Trophoblast cell (in vitro differentiated cells and primary cell): ENCODE measurements around the gene EIF2A.
"Not testable (repeated sequence)": the region's sequence is repeated elsewhere in the genome, so short reads cannot be mapped to it uniquely, and the experiment has no call there.

Experiments used
- DNase-seq, 2 donors: peaks; one replicate each; pipeline ENCODE4 v3.0.0-alpha.2; 2016
- H2AFZ ChIP-seq: 2 replicates; pipeline ENCODE4 v1.6.1; 2013; ENCODE audit warnings: low read length, moderate library complexity, mild to moderate bottlenecking; ENCODE audit not compliant: insufficient read depth, poor library complexity
- H2AK5ac ChIP-seq: 2 replicates; pipeline ENCODE4 v1.6.1; 2013; ENCODE audit warnings: mild to moderate bottlenecking, low read length
- H2BK120ac ChIP-seq: 2 replicates; pipeline ENCODE4 v1.6.1; 2013; ENCODE audit warnings: low read length, mild to moderate bottlenecking, moderate library complexity; ENCODE audit not compliant: insufficient read depth, poor library complexity
- H2BK12ac ChIP-seq: 2 replicates; pipeline ENCODE4 v1.6.1; 2013; ENCODE audit warnings: mild to moderate bottlenecking, low read length, moderate library complexity
- H2BK5ac ChIP-seq: 2 replicates; pipeline ENCODE4 v1.6.1; 2013; ENCODE audit warnings: low read length, low read depth, moderate library complexity, mild to moderate bottlenecking; ENCODE audit not compliant: poor library complexity
- H3K14ac ChIP-seq: 2 replicates; pipeline ENCODE4 v1.6.1; 2013; ENCODE audit warnings: mild to moderate bottlenecking, low read length
- H3K18ac ChIP-seq: 2 replicates; pipeline ENCODE4 v1.6.1; 2013; ENCODE audit warnings: mild to moderate bottlenecking, low read length
- H3K23ac ChIP-seq: 2 replicates; pipeline ENCODE4 v1.6.1; 2013; ENCODE audit warnings: low read length
- H3K27ac ChIP-seq: 2 replicates; pipeline ENCODE4 v1.5.1; 2013; ENCODE audit warnings: low read depth, mild to moderate bottlenecking, inconsistent platforms, low read length, moderate library complexity
- H3K27me3 ChIP-seq: 2 replicates; pipeline ENCODE4 v1.6.1; 2013; ENCODE audit warnings: inconsistent platforms, mild to moderate bottlenecking, low read length, moderate library complexity; ENCODE audit not compliant: insufficient read depth
- H3K36me3 ChIP-seq, 2 experiments: 1 replicate in 1 of 2; 2 replicates in 1 of 2; pipeline ENCODE4 v1.6.1; 2013; ENCODE audit warnings: low read length in 2 of 2, mild to moderate bottlenecking in 2 of 2, moderate library complexity in 1 of 2; ENCODE audit not compliant: insufficient read depth in 2 of 2, control insufficient read depth in 1 of 2
- H3K4ac ChIP-seq: 2 replicates; pipeline ENCODE4 v1.6.1; 2013; ENCODE audit warnings: low read depth, mild to moderate bottlenecking, low read length, moderate library complexity
- H3K4me1 ChIP-seq, 2 experiments: 1 replicate in 1 of 2; 2 replicates in 1 of 2; pipeline ENCODE4 v1.6.1; 2013; ENCODE audit warnings: low read length in 2 of 2, mild to moderate bottlenecking in 2 of 2, moderate library complexity in 1 of 2; ENCODE audit not compliant: insufficient read depth in 2 of 2, control insufficient read depth in 1 of 2
- H3K4me2 ChIP-seq: 2 replicates; pipeline ENCODE4 v1.6.1; 2013; ENCODE audit warnings: inconsistent platforms, mild to moderate bottlenecking, low read length, moderate library complexity
- H3K4me3 ChIP-seq: 2 replicates; pipeline ENCODE4 v1.5.1; 2013; ENCODE audit warnings: mild to moderate bottlenecking, low read depth, low read length, inconsistent platforms
- H3K79me1 ChIP-seq: one replicate; pipeline ENCODE4 v1.6.1; 2013; ENCODE audit warnings: low read length
- H3K79me2 ChIP-seq: 2 replicates; pipeline ENCODE4 v1.6.1; 2013; ENCODE audit warnings: low read length, mild to moderate bottlenecking; ENCODE audit not compliant: control insufficient read depth, insufficient read depth, poor library complexity
- H3K9ac ChIP-seq: 2 replicates; pipeline ENCODE4 v1.6.1; 2013; ENCODE audit warnings: mild to moderate bottlenecking, low read length
- H3K9me3 ChIP-seq: 2 replicates; pipeline ENCODE4 v1.6.1; 2013; ENCODE audit warnings: low read depth, mild to moderate bottlenecking, control low read depth, inconsistent platforms, low read length; ENCODE audit not compliant: insufficient read depth
- H4K12ac ChIP-seq: 2 replicates; pipeline ENCODE4 v1.6.1; 2013; ENCODE audit warnings: low read depth, mild to moderate bottlenecking, low read length, moderate library complexity
- H4K8ac ChIP-seq: 2 replicates; pipeline ENCODE4 v1.6.1; 2013; ENCODE audit warnings: low read depth, mild to moderate bottlenecking, low read length, moderate library complexity
- H4K91ac ChIP-seq: one replicate; pipeline ENCODE4 v1.6.1; 2013; ENCODE audit warnings: low read depth, mild to moderate bottlenecking, low read length, moderate library complexity
- WGBS: extraction: QIAGEN DNeasy Blood & Tissue Kit; methylation state at CpG from one replicate; pipeline ENCODE4 v1.1.7; 2013; ENCODE audit warnings: missing lambda C conversion rate; ENCODE audit not compliant: insufficient read length, insufficient coverage; ENCODE audit errors: extremely low coverage; 5-methylcytosine and 5-hydroxymethylcytosine counted together

EIF2A gene

DNA sequence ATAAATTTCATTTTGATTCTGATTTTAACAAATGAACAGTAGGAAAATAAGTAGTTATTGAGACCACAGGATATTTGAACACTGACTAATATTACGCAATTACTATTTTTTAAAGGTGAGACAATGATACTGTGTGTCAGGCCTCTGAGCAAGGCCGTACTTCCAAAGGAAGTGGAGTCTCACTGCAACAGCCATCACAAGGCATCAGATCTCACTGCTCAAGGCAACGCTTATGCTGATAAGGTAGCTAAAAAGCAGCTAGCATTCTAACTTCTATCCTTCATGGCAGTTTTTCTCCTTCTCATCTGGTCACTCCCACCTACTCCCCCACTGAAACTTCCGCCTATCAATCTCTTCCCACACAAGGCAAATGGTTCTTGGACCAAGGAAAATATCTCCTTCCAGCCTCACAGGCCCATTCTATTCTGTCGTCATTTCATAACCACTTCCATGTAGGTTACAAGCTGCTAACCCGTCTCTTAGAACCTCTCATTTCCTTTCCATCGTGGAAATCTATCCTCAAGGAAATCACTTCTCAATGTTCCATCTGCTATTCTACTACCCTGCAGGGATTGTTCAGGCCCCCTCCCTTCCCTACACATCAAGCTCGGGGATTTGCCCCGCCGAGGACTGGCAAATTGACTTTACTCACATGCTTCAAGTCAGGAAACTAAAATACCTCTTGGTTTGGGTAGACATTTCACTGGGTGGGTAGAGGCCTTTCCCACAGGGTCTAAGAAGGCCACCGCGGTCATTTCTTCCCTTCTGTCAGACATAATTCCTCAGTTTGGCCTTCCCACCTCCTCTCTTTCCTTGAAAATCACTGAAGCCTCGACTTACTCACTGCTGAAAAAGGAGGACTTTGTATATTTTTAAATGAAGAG is 54.3 kb downstream of the EIF2A start:
- peak overlapping the region; percentile 83 for H2BK120ac ChIP-seq
- not testable (repeated sequence) for H3K9ac ChIP-seq, H3K36me3 ChIP-seq, H3K4me2 ChIP-seq, H3K23ac ChIP-seq, H2AK5ac ChIP-seq, H3K27me3 ChIP-seq, H3K9me3 ChIP-seq, H4K12ac ChIP-seq, H3K4me3 ChIP-seq
- peak overlapping the region; percentile 68 for H2BK12ac ChIP-seq
- peak overlapping the region; percentile 47 for H4K8ac ChIP-seq
- H3K4ac ChIP-seq, result peak overlapping the region; percentile 44
- DNase-seq, result peak; percentile 3 to 25
- H3K27ac ChIP-seq, result peak overlapping the region; percentile 66
- peak overlapping the region; percentile 79 for H2BK5ac ChIP-seq
- peak overlapping the region; percentile 52 for H3K18ac ChIP-seq
- peaks cover 14 to 16% of the 10 kb centered on the region in 2 experiments for H3K4me1 ChIP-seq
- H3K79me1 ChIP-seq, result peaks cover 23% of the 10 kb centered on the region
- peak overlapping the region; percentile 63 for H4K91ac ChIP-seq
- peaks cover 14% of the 10 kb centered on the region for H3K79me2 ChIP-seq
- H3K14ac ChIP-seq, result peak overlapping the region; percentile 60
- no CpG with 5 or more reads among the region's 13 CpGs for WGBS
- H2AFZ ChIP-seq, result peak overlapping the region; percentile 28

DNA sequence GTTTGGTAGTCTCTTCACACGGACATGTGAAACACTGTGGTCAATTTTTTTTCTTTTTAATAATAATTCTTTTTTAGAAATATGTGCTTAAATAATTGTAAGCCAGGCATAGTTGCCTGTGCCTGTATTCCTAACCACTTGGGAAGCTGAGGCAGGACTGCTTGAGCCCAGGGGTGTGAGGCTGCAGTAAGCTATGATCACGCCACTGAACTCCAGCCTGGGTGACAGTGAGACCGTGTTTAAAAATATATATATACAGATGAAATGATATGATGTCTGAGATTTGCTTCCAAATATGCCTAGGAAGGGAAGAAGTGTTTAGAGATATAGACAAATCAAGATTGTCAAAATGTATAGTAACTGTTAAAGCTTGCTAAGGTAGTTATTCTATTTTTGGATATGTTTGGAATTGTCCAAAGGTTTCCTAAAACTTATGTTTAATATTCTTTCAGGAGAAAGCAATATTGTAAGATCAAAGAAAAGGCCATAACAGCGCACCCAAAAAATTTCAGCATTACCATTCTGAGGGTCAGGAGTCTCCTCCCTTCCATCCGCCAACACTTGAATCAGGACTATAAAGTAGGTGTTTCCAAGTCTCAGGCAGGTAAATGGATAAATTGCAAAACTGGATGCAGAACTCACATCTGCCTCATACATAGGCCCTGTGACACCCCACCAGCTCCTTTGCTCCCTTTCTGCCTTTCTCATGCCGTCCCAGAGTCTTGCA is 56.0 kb downstream of the EIF2A start:
- Histone ChIP-seq H3K4ac (peak overlapping the region; percentile 13), H3K79me2 (peaks cover 18% of the 10 kb centered on the region), H3K9ac (peak overlapping the region; percentile 85), H3K27me3 (no peaks in the 10 kb centered on the region), H4K12ac (peak overlapping the region; percentile 2), H2BK12ac (no peak overlapping the region), H3K4me2 (peak overlapping the region; percentile 86), H3K23ac (no peak overlapping the region), H3K18ac (peak overlapping the region; percentile 40), H3K4me1 (peaks cover 15 to 16% of the 10 kb centered on the region in 2 experiments), H2AK5ac (no peak overlapping the region), H3K36me3 (peaks cover 3% of the 10 kb centered on the region in 2 experiments), H3K4me3 (peak overlapping the region; percentile 73), H2BK5ac (peak overlapping the region; percentile 76), H3K27ac (peak overlapping the region; percentile 88), H4K8ac (peak overlapping the region; percentile 61), H3K79me1 (peaks cover 23% of the 10 kb centered on the region), H2BK120ac (peak overlapping the region; percentile 70), H2AFZ (peak overlapping the region; percentile 24), H3K14ac (peak overlapping the region; percentile 63), H3K9me3 (no peaks in the 10 kb centered on the region), H4K91ac (peak overlapping the region; percentile 53)
- DNase-seq, result no peak
- WGBS, result no CpG with 5 or more reads among the region's 6 CpGs

DNA sequence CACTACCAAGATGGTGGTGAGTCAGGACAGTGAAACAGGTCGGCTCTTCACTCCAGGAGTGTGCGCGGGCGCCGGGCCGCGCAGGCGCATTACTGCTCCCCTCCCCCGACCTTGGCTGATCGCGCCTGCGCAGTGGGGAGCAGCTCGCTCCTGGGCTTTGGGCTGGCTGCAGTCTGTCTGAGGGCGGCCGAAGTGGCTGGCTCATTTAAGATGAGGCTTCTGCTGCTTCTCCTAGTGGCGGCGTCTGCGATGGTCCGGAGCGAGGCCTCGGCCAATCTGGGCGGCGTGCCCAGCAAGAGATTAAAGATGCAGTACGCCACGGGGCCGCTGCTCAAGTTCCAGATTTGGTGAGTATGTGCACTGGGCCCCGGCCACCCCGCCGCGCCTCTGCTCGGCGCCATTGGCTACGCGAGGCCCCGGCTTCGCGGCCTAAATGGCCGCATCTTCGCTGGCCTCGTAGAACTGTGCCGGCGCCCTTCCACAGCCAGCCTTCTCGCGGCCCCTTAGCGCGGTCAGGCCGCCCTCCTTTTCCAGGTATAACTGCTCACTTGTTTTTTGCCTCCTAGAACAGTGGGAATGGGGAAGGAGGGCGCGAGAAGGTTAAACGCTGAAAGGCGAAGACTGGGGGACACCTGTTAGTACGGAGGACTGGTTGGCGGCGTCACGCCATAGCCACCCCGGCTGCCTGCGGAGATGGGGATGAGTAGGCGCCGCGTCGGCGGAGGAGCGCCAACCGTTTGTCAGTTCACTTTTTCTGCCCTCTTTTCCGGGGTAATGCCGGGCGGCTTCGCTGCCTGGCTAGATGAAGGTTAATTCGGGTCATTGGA is 56.8 kb downstream of the EIF2A start, which contains the start of gene SELENOT:
Gene SELENOT (plus strand): TSS at position 169 of the 827 bp plus-strand sequence. CDS start 42 bp downstream, at position 211.
- Histone ChIP-seq H3K9me3 (no peaks in the 10 kb centered on the region), H2BK5ac (peak within 1 kb of the TSS; percentile 81), H4K12ac (peak within 1 kb of the TSS; percentile 78), H3K36me3 (peaks cover 3% of the 10 kb centered on the region in 2 experiments), H3K27ac (peak within 1 kb of the TSS; percentile 90), H3K9ac (peak within 1 kb of the TSS; percentile 89), H3K4me3 (peak within 1 kb of the TSS; percentile 84), H3K18ac (peak within 1 kb of the TSS; percentile 79), H3K14ac (peak within 1 kb of the TSS; percentile 80), H3K4ac (peak within 1 kb of the TSS; percentile 61), H2BK120ac (peak within 1 kb of the TSS; percentile 70), H2AK5ac (no peak within 1 kb of the TSS), H3K79me1 (peaks cover 19% of the 10 kb centered on the region), H3K79me2 (peaks cover 18% of the 10 kb centered on the region), H3K27me3 (no peaks in the 10 kb centered on the region), H4K91ac (peak within 1 kb of the TSS; percentile 53), H2AFZ (peak within 1 kb of the TSS; percentile 48), H2BK12ac (no peak within 1 kb of the TSS), H3K4me2 (peak within 1 kb of the TSS; percentile 93), H3K4me1 (peaks cover 11 to 15% of the 10 kb centered on the region in 2 experiments), H3K23ac (no peak within 1 kb of the TSS), H4K8ac (peak within 1 kb of the TSS; percentile 91)
- DNase-seq, result peak; percentile 96 to 98
- WGBS, result no CpG with 5 or more reads among the region's 69 CpGs

DNA sequence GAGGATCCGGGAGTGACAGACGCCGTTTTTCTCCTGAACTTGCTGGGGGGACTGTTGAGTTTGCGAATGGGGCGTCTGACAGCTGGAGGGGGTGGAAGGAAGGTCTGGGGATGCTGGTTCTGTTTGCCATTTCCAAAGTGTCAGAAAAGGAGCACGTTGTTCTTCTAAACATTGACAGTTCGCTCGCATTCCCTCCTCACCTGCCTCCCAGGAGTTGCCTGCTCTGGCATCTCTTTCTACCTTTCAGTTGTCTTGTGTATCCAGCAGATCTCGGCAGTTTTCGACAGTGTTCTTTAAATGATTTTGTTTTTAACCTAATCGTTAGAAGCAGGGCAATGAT is 57.4 kb downstream of the EIF2A start:
- WGBS, result no CpG with 5 or more reads among the region's 11 CpGs
- Histone ChIP-seq H3K36me3 (peaks cover 3% of the 10 kb centered on the region in 2 experiments), H2AFZ (no peak overlapping the region), H3K4me2 (peak overlapping the region; percentile 93), H3K4me1 (peaks cover 8 to 12% of the 10 kb centered on the region in 2 experiments), H4K8ac (peak overlapping the region; percentile 91), H3K27me3 (no peaks in the 10 kb centered on the region), H3K9me3 (no peaks in the 10 kb centered on the region), H3K18ac (no peak overlapping the region), H4K91ac (peak overlapping the region; percentile 52), H2AK5ac (no peak overlapping the region), H2BK120ac (no peak overlapping the region), H2BK5ac (peak overlapping the region; percentile 81), H2BK12ac (no peak overlapping the region), H3K9ac (peak overlapping the region; percentile 89), H3K23ac (no peak overlapping the region), H3K4me3 (peak overlapping the region; percentile 84), H4K12ac (peak overlapping the region; percentile 78), H3K79me1 (peaks cover 17% of the 10 kb centered on the region), H3K4ac (peak overlapping the region; percentile 61), H3K14ac (peak overlapping the region; percentile 80), H3K79me2 (peaks cover 18% of the 10 kb centered on the region), H3K27ac (peak overlapping the region; percentile 90)
- peak; percentile 13 to 37 for DNase-seq
